Panc1 (cell line): ENCODE results near the gene DUT. TPM values are rescaled to one million over a fixed set of nuclear protein-coding genes. Genes with fewer than 3 reads are reported as not detected.

Experiments used
- ATAC-seq: fragments of 200-7000 bp; cut with Tn5 transposase; 2 replicates; pipeline ENCODE4 v1.9.1; 2020; ENCODE audit warnings: mild to moderate bottlenecking, moderate library complexity
- BruUV-seq: library from RNA; stranded (reverse); fragments of 400-500 nt; replicated peaks from 2 replicates; lab custom pipeline; 2021; lab: Mats Ljungman, UMichigan
- CTCF ChIA-PET: fragments of 300-600 bp; sonication (Branson Sonifier 250); formaldehyde crosslinking; loops from one replicate; lab custom pipeline; 2022; ENCODE audit warnings: antibody characterized with exemption; lab: Charles Lee
- POLR2A ChIA-PET: fragments of 300-600 bp; sonication (Branson Sonifier 250); formaldehyde crosslinking; loops from one replicate; lab custom pipeline; 2022; ENCODE audit warnings: antibody characterized with exemption; lab: Charles Lee
- DNase-seq: peaks from one replicate; pipeline ENCODE4 v3.0.0-alpha.2; 2010; ENCODE audit warnings: low read depth, low spot score
- H3K27ac ChIP-seq: 2 replicates; pipeline ENCODE4 v1.5.1; 2011; ENCODE audit warnings: mild to moderate bottlenecking, low read length, inconsistent platforms
- H3K27me3 ChIP-seq: fragments of 200-500 bp; sonication (Bioruptor generic); 2 replicates; pipeline ENCODE4 v1.6.0; 2014; ENCODE audit warnings: low read length, inconsistent platforms; ENCODE audit not compliant: control insufficient read depth, insufficient read depth
- H3K36me3 ChIP-seq: fragments of 200-500 bp; sonication (Bioruptor generic); 2 replicates; pipeline ENCODE4 v1.5.1; 2014; ENCODE audit warnings: inconsistent platforms, mild to moderate bottlenecking, low read length, moderate library complexity; ENCODE audit not compliant: control insufficient read depth, insufficient read depth
- H3K4me1 ChIP-seq: 2 replicates; pipeline ENCODE4 v1.5.1; 2011; ENCODE audit warnings: inconsistent platforms, mild to moderate bottlenecking, low read length, moderate library complexity; ENCODE audit not compliant: control insufficient read depth, insufficient read depth
- H3K4me3 ChIP-seq, 2 experiments: 2 replicates each; pipeline ENCODE4 v1.5.1; 2011 to 2012; ENCODE audit warnings: low read depth in 2 of 2, low read length in 2 of 2, mild to moderate bottlenecking in 2 of 2, inconsistent platforms in 1 of 2, moderate library complexity in 1 of 2
- H3K9me3 ChIP-seq: fragments of 200-500 bp; sonication (Bioruptor generic); 2 replicates; pipeline ENCODE4 v1.5.1; 2014; ENCODE audit warnings: low read depth, mild to moderate bottlenecking, inconsistent platforms, low read length, moderate library complexity; ENCODE audit not compliant: control insufficient read depth, insufficient read depth
- POLR2AphosphoS5 ChIP-seq: IDR thresholded peaks from 2 replicates; pipeline ENCODE4 v1.6.1; 2012; ENCODE audit warnings: mild to moderate bottlenecking, low read depth, low read length, moderate library complexity
- SIN3A ChIP-seq: IDR thresholded peaks from 2 replicates; pipeline ENCODE4 v1.6.1; 2012; ENCODE audit warnings: low read depth, mild to moderate bottlenecking, low read length, moderate library complexity, borderline replicate concordance; ENCODE audit not compliant: insufficient read depth
- TCF7L2 ChIP-seq: IDR thresholded peaks from 2 replicates; pipeline ENCODE4 v1.6.1; 2011; ENCODE audit warnings: mild to moderate bottlenecking, low read depth, low read length, inconsistent platforms
- in situ Hi-C: cut with HindIII; loops from 2 replicates; pipeline ENCODE4 v1.10.0; 2016; ENCODE audit warnings: low sequenced_read_pairs, low pct_unique_long_range_greater_than_20kb
- intact Hi-C: fragments of 100-400 bp; cut with micrococcal nuclease; formaldehyde crosslinking; loops from one replicate; pipeline ENCODE4 v1.10.0; 2022; ENCODE audit not compliant: unreplicated experiment
- total RNA-seq: library from RNA; stranded (reverse); gene quantifications from one replicate; pipeline ENCODE4 v1.2.1, GENCODE V29; 2021; ENCODE audit not compliant: unreplicated experiment
- TF ChIP-seq, protein P1 (sequence below): fragments of 450-650 bp; IDR thresholded peaks from 2 replicates; pipeline ENCODE4 v1.5.1; 2017; ENCODE audit warnings: mild to moderate bottlenecking
- TF ChIP-seq, protein P2 (sequence below), 2 experiments: IDR thresholded peaks; 2 replicates each; pipeline ENCODE4 v1.6.1; 2011 to 2012; ENCODE audit warnings: low read depth in 2 of 2, control low read depth in 1 of 2, low read length in 1 of 2, mild to moderate bottlenecking in 1 of 2, moderate library complexity in 1 of 2; ENCODE audit not compliant: insufficient read depth in 1 of 2

The DUT gene
- total RNA-seq, 1 experiment from 2014 or later = 220 TPM

DNA sequence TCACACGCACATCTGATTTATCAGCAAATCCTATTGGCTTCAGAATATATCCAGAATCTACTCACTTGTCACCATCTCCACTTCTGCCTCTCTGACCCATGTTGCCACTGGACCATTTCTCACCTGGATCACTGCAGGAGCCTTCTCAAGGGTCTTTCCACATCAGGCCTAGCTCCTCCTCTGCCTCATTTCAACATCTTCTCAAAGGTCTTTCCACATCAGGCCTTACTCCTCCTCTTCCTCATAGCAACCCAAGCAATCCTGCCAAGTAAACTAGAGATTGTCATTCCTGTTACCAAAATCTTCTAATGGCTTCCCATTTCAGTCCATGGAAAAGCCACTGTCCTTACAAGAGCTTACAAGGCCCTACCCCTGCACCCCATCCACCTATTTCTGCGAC is 18.0 kb upstream of the DUT start:
- no peaks in the 10 kb centered on the region for H3K36me3 ChIP-seq
- no peak overlapping the region for H3K4me3 ChIP-seq
- no peak for ATAC-seq
- no peak overlapping the region for H3K27ac ChIP-seq
- CTCF ChIA-PET = interaction anchor here (0.6 kb wide), 1 partner anchor 499 kb away, joined by 3 read pairs; no protein-coding TSS in a partner anchor
- no peaks in the 10 kb centered on the region for H3K27me3 ChIP-seq
- DNase-seq = no peak
- no peaks in the 10 kb centered on the region for H3K9me3 ChIP-seq
- intact Hi-C loops (no loop called here), in situ Hi-C loops (no loop called here)
- POLR2A ChIA-PET = no interaction called here
- BruUV-seq = no TSS peak
- H3K4me1 ChIP-seq = no peaks in the 10 kb centered on the region
- TF ChIP-seq SIN3A = no peak
- TF ChIP-seq, protein P1, sequence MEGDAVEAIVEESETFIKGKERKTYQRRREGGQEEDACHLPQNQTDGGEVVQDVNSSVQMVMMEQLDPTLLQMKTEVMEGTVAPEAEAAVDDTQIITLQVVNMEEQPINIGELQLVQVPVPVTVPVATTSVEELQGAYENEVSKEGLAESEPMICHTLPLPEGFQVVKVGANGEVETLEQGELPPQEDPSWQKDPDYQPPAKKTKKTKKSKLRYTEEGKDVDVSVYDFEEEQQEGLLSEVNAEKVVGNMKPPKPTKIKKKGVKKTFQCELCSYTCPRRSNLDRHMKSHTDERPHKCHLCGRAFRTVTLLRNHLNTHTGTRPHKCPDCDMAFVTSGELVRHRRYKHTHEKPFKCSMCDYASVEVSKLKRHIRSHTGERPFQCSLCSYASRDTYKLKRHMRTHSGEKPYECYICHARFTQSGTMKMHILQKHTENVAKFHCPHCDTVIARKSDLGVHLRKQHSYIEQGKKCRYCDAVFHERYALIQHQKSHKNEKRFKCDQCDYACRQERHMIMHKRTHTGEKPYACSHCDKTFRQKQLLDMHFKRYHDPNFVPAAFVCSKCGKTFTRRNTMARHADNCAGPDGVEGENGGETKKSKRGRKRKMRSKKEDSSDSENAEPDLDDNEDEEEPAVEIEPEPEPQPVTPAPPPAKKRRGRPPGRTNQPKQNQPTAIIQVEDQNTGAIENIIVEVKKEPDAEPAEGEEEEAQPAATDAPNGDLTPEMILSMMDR = no peak
- TF ChIP-seq, protein P2, sequence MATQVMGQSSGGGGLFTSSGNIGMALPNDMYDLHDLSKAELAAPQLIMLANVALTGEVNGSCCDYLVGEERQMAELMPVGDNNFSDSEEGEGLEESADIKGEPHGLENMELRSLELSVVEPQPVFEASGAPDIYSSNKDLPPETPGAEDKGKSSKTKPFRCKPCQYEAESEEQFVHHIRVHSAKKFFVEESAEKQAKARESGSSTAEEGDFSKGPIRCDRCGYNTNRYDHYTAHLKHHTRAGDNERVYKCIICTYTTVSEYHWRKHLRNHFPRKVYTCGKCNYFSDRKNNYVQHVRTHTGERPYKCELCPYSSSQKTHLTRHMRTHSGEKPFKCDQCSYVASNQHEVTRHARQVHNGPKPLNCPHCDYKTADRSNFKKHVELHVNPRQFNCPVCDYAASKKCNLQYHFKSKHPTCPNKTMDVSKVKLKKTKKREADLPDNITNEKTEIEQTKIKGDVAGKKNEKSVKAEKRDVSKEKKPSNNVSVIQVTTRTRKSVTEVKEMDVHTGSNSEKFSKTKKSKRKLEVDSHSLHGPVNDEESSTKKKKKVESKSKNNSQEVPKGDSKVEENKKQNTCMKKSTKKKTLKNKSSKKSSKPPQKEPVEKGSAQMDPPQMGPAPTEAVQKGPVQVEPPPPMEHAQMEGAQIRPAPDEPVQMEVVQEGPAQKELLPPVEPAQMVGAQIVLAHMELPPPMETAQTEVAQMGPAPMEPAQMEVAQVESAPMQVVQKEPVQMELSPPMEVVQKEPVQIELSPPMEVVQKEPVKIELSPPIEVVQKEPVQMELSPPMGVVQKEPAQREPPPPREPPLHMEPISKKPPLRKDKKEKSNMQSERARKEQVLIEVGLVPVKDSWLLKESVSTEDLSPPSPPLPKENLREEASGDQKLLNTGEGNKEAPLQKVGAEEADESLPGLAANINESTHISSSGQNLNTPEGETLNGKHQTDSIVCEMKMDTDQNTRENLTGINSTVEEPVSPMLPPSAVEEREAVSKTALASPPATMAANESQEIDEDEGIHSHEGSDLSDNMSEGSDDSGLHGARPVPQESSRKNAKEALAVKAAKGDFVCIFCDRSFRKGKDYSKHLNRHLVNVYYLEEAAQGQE (IDR thresholded peaks at IDR 0.05; ENCODE audit: insufficient read depth in 1 of 2, low read depth in 2 of 2, low read length in 1 of 2) = no peak
- no peak for TF ChIP-seq POLR2AphosphoS5
- no peak for TF ChIP-seq TCF7L2

DNA sequence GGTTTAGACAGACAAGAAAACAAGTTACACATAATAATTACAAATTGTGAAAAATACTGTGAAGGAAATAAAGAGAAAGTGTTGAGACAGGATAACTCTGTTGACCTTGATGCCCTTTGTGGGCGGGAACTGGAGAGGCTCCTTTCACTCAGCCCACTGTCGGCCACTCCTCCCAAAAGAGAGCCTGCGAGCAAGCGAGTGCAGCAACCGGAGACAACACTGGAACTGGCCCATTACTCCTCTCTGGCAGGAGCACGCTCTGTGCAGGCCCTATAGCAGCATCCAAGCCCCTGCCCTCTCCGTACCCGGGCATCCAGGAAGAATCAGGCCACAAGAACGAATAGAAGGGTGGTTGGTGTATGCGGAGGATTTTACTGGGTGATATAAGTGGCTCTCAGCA is 16.2 kb upstream of the DUT start:
- H3K36me3 ChIP-seq = no peaks in the 10 kb centered on the region
- ATAC-seq = no peak
- intact Hi-C loops = no loop called here

More for the DNA sequence above, 16.2 kb upstream of the DUT start:
- Histone ChIP-seq H3K9me3 (no peaks in the 10 kb centered on the region), H3K27ac (no peak overlapping the region), H3K27me3 (no peaks in the 10 kb centered on the region), H3K4me1 (no peaks in the 10 kb centered on the region), H3K4me3 (no peak overlapping the region)
- TF ChIP-seq, protein P2 (IDR thresholded peaks at IDR 0.05; ENCODE audit: insufficient read depth in 1 of 2, low read depth in 2 of 2, low read length in 1 of 2) = no peak
- TF ChIP-seq TCF7L2 (no peak), POLR2AphosphoS5 (no peak), SIN3A (no peak)
- TF ChIP-seq, protein P1 = no peak
- in situ Hi-C loops = no loop called here
- DNase-seq = no peak
- no TSS peak for BruUV-seq
- POLR2A ChIA-PET = no interaction called here
- CTCF ChIA-PET = no interaction called here
